H1 (cell line): ENCODE data around the gene ZNF292.

Experiments
- ATF3 ChIP-seq: IDR thresholded peaks from 2 replicates; pipeline ENCODE4 v1.6.1; 2011; ENCODE audit warnings: low read depth, mild to moderate bottlenecking, low read length; ENCODE audit not compliant: insufficient read depth
- CEBPB ChIP-seq: IDR thresholded peaks from 2 replicates; pipeline ENCODE4 v1.6.1; 2012; ENCODE audit warnings: low read depth, low read length
- CTCF ChIP-seq, 3 experiments: IDR thresholded peaks; 1 replicate in 2 of 3; 2 replicates in 1 of 3; pipeline versions ENCODE4 v1.5.1 to v1.6.1; 2011; ENCODE audit warnings: low read length in 3 of 3, mild to moderate bottlenecking in 3 of 3, inconsistent platforms in 2 of 3, low read depth in 1 of 3, moderate library complexity in 1 of 3; ENCODE audit not compliant: insufficient read depth in 1 of 3; ENCODE audit errors: control extremely low read depth in 1 of 3
- E2F6 ChIP-seq: IDR thresholded peaks from 2 replicates; pipeline ENCODE4 v1.6.1; 2012; ENCODE audit warnings: inconsistent platforms
- EZH2 ChIP-seq: fragments of 200-600 bp; sonication (generic); IDR thresholded peaks from 2 replicates; pipeline ENCODE4 v1.7.1; 2012; ENCODE audit warnings: low read depth, mild to moderate bottlenecking, moderate library complexity, low read length, inconsistent platforms; ENCODE audit not compliant: severe bottlenecking
- FOSL1 ChIP-seq: IDR thresholded peaks from 2 replicates; pipeline ENCODE4 v1.6.1; 2011; ENCODE audit warnings: mild to moderate bottlenecking, low read depth, low read length, moderate library complexity; ENCODE audit not compliant: insufficient read depth
- KDM1A ChIP-seq: fragments of 200-600, 300-600 bp; sonication (generic); IDR thresholded peaks from 2 replicates; pipeline ENCODE4 v1.7.1; 2016; ENCODE audit warnings: mild to moderate bottlenecking, low read length, borderline replicate concordance
- SUZ12 ChIP-seq: fragments of 200-600 bp; sonication (generic); IDR thresholded peaks from 2 replicates; pipeline ENCODE4 v1.6.1; 2012; ENCODE audit warnings: mild to moderate bottlenecking, inconsistent platforms, low read length, moderate library complexity, mixed read lengths
- TAF1 ChIP-seq: IDR thresholded peaks from 2 replicates; pipeline ENCODE4 v1.6.1; 2011; ENCODE audit warnings: mild to moderate bottlenecking, low read depth, low read length
- USF2 ChIP-seq: IDR thresholded peaks from 2 replicates; pipeline ENCODE4 v1.6.1; 2011; ENCODE audit warnings: low read length, improper control_type of control experiment

GRCh38 chr6:87176493-87176892 is 21.1 kb downstream of the ZNF292 start:
- TF ChIP-seq SUZ12 = no peak
- TF ChIP-seq TAF1 = no peak
- TF ChIP-seq USF2 = no peak
- TF ChIP-seq FOSL1 = no peak
- TF ChIP-seq CTCF (IDR thresholded peaks at IDR 0.05; ENCODE audit: control extremely low read depth in 1 of 3, insufficient read depth in 1 of 3, low read depth in 1 of 3, low read length in 3 of 3) = no peak
- no peak for TF ChIP-seq E2F6
- no peak for TF ChIP-seq ATF3
- TF ChIP-seq KDM1A = no peak
- no peak for TF ChIP-seq EZH2
- no peak for TF ChIP-seq CEBPB
